HG03108 (cell line): Measurements from ENCODE around the gene TMEM185B.

Experiments
- ATAC-seq: cut with Tn5 transposase; IDR thresholded peaks from one replicate; pipeline ENCODE4 v1.9.1; 2021; ENCODE audit warnings: moderate library complexity; ENCODE audit not compliant: unreplicated experiment

TMEM185B gene

GRCh38 chr2:120231974-120232635, 8.9 kb upstream of the TMEM185B start:
- peak; percentile 75 for ATAC-seq

- peak; percentile 5 for ATAC-seq
Observed at GRCh38 chr2:120231564-120231973, 8.4 kb upstream of the TMEM185B start.

GRCh38 chr2:120230515-120231471, 7.6 kb upstream of the TMEM185B start:
- no peak for ATAC-seq

GRCh38 chr2:120229341-120229740, 6.1 kb upstream of the TMEM185B start:
- ATAC-seq = no peak

GRCh38 chr2:120228503-120228902, 5.3 kb upstream of the TMEM185B start:
- ATAC-seq = no peak

GRCh38 chr2:120227111-120227991, 4.2 kb upstream of the TMEM185B start:
- ATAC-seq = no peak

GRCh38 chr2:120226316-120226715, 3.1 kb upstream of the TMEM185B start:
- no peak for ATAC-seq

- no peak for ATAC-seq
Observed at GRCh38 chr2:120225549-120226065, 2.4 kb upstream of the TMEM185B start.

GRCh38 chr2:120224735-120225548, 1.7 kb upstream of the TMEM185B start:
- ATAC-seq = no peak

- ATAC-seq = no peak
Observed at GRCh38 chr2:120224256-120224655, 1.1 kb upstream of the TMEM185B start.

- ATAC-seq = no peak
Observed at GRCh38 chr2:120222186-120223033, 790 bp downstream of the TMEM185B start.

GRCh38 chr2:120221616-120222015, 1.6 kb downstream of the TMEM185B start:
- no peak for ATAC-seq

- no peak for ATAC-seq
Observed at GRCh38 chr2:120220756-120221155, 2.4 kb downstream of the TMEM185B start.

GRCh38 chr2:120219766-120220165, 3.4 kb downstream of the TMEM185B start:
- no peak for ATAC-seq

- ATAC-seq = no peak
Observed at GRCh38 chr2:120219291-120219690, 3.9 kb downstream of the TMEM185B start.

- no peak for ATAC-seq
Observed at GRCh38 chr2:120218181-120218580, 5.0 kb downstream of the TMEM185B start.

- no peak for ATAC-seq
Observed at GRCh38 chr2:120210270-120210693, 12.9 kb downstream of the TMEM185B start.

- ATAC-seq = no peak
Observed at GRCh38 chr2:120209427-120210269, 13.6 kb downstream of the TMEM185B start.
